B cell (primary cell): ENCODE results near the gene FABP3. TPM values are rescaled to one million over a fixed set of nuclear protein-coding genes. Genes with fewer than 3 reads are reported as not detected.

ENCODE experiments used
- ATAC-seq: fragments of 200-7000 bp; cut with Tn5 transposase; one replicate; pipeline ENCODE4 v1.10.0; 2021; ENCODE audit warnings: low read depth, mild to moderate bottlenecking, moderate number of reproducible peaks, moderate library complexity
- CTCF ChIA-PET: fragments of 350-600 bp; sonication (Branson Sonifier 250); formaldehyde crosslinking; loops from one replicate; lab custom pipeline; 2021; ENCODE audit warnings: antibody characterized with exemption, inconsistent platforms; lab: Charles Lee
- POLR2A ChIA-PET: fragments of 350-600 bp; sonication (Branson Sonifier 250); formaldehyde crosslinking; loops from one replicate; lab custom pipeline; 2021; ENCODE audit warnings: antibody characterized with exemption; lab: Charles Lee
- DNase-seq: peaks from one replicate; pipeline ENCODE4 v3.0.0; 2013
- H2AFZ ChIP-seq: 2 replicates; pipeline ENCODE4 v1.6.1; 2012; ENCODE audit warnings: mild to moderate bottlenecking, low read depth, low read length; ENCODE audit not compliant: insufficient read depth, poor library complexity, severe bottlenecking
- H3K27ac ChIP-seq, 2 donors: 1 replicate in 1 of 2; 2 replicates in 1 of 2; pipeline ENCODE4 v1.5.1; 2012 to 2013; ENCODE audit warnings: low read length in 2 of 2, mild to moderate bottlenecking in 2 of 2, moderate library complexity in 1 of 2
- H3K27me3 ChIP-seq, 4 experiments: fragments of 200-600 bp in 1 of 4; sonication (generic) in 1 of 4; replicated peaks in 1 of 4; 1 replicate in 2 of 4; 2 replicates in 2 of 4; pipeline versions ENCODE4 v1.6.1 to v1.7.0; 2013 to 2016; ENCODE audit warnings: low read length in 3 of 4, mild to moderate bottlenecking in 2 of 4, mixed read lengths in 1 of 4, moderate library complexity in 1 of 4; ENCODE audit not compliant: insufficient read depth in 4 of 4, control insufficient read depth in 3 of 4; ENCODE audit errors: control extremely low read depth in 1 of 4
- H3K36me3 ChIP-seq, 2 experiments: replicated peaks in 1 of 2; 1 replicate in 1 of 2; 2 replicates in 1 of 2; pipeline versions ENCODE4 v1.6.1 to v1.7.1; 2013; ENCODE audit warnings: low read length in 1 of 2; ENCODE audit not compliant: insufficient read depth in 2 of 2, control insufficient read depth in 1 of 2; ENCODE audit errors: control extremely low read depth in 1 of 2, extremely low read depth in 1 of 2
- H3K4me1 ChIP-seq, 2 donors: fragments of 200-600 bp in 1 of 2; sonication (generic) in 1 of 2; 1 replicate in 1 of 2; 2 replicates in 1 of 2; pipeline versions ENCODE4 v1.5.1 to v1.6.1; 2013 to 2017; ENCODE audit warnings: low read length in 2 of 2; ENCODE audit not compliant: control insufficient read depth in 2 of 2, insufficient read depth in 2 of 2
- H3K4me2 ChIP-seq: replicated peaks from 2 replicates; pipeline ENCODE3; 2012; ENCODE audit warnings: mild to moderate bottlenecking, low read depth, low read length; ENCODE audit not compliant: poor library complexity, severe bottlenecking
- H3K4me3 ChIP-seq, 5 experiments: fragments of 200-600 bp in 1 of 5; sonication (generic) in 1 of 5; 1 replicate in 3 of 5; 2 replicates in 2 of 5; pipeline versions ENCODE4 v1.5.1 to v1.7.0; 2011 to 2016; ENCODE audit warnings: low read length in 4 of 5, mild to moderate bottlenecking in 4 of 5, low read depth in 2 of 5, control low read depth in 1 of 5, moderate library complexity in 1 of 5; ENCODE audit not compliant: insufficient read depth in 1 of 5; ENCODE audit errors: control extremely low read depth in 1 of 5, extremely low read depth in 1 of 5
- H3K79me2 ChIP-seq: fragments of 200-600 bp; sonication (generic); one replicate; pipeline ENCODE4 v1.6.0; 2016; ENCODE audit warnings: low read length; ENCODE audit not compliant: control insufficient read depth, insufficient read depth
- H3K9ac ChIP-seq: fragments of 200-600 bp; sonication (generic); 2 replicates; pipeline ENCODE4 v1.6.1; 2017; ENCODE audit warnings: mild to moderate bottlenecking, low read length, moderate library complexity
- H3K9me3 ChIP-seq, 3 donors: one replicate each; pipeline versions ENCODE4 v1.6.1 to v1.7.1; 2013; ENCODE audit warnings: low read length in 2 of 3; ENCODE audit not compliant: control insufficient read depth in 2 of 3, insufficient read depth in 1 of 3; ENCODE audit errors: control extremely low read depth in 1 of 3
- H4K20me1 ChIP-seq: 2 replicates; pipeline ENCODE4 v1.6.0; 2012; ENCODE audit warnings: mild to moderate bottlenecking, low read length; ENCODE audit not compliant: insufficient read depth, control insufficient read depth, poor library complexity, severe bottlenecking
- H3K27ac Mint-ChIP-seq: one replicate; pipeline ENCODE4 v1.8.0; 2021; ENCODE audit warnings: mixed read lengths
- H3K27me3 Mint-ChIP-seq: one replicate; pipeline ENCODE4 v1.8.0; 2021; ENCODE audit warnings: mixed read lengths
- H3K4me1 Mint-ChIP-seq: one replicate; pipeline ENCODE4 v1.8.0; 2021; ENCODE audit warnings: mixed read lengths
- H3K4me3 Mint-ChIP-seq: one replicate; pipeline ENCODE4 v1.8.0; 2021; ENCODE audit warnings: mixed read lengths
- H3K9me3 Mint-ChIP-seq: one replicate; pipeline ENCODE4 v1.8.0; 2022; ENCODE audit warnings: mixed read lengths; ENCODE audit not compliant: insufficient read depth
- EZH2 ChIP-seq: IDR thresholded peaks from 2 replicates; pipeline ENCODE4 v1.6.1; 2012; ENCODE audit warnings: borderline replicate concordance, low read depth, mild to moderate bottlenecking, moderate library complexity, low read length; ENCODE audit not compliant: insufficient read depth, poor library complexity, severe bottlenecking
- WGBS: methylation state at CpG from one replicate; pipeline ENCODE4 v1.1.5; 2013; ENCODE audit warnings: missing lambda C conversion rate; ENCODE audit not compliant: insufficient coverage; 5-methylcytosine and 5-hydroxymethylcytosine counted together
- intact Hi-C: fragments of 100-400 bp; cut with micrococcal nuclease; formaldehyde crosslinking; loops from one replicate; pipeline ENCODE4 v1.10.0; 2022
- polyA plus RNA-seq: library from polyadenylated mRNA; depleted of rRNA; stranded (reverse); fragments of >200 nt; gene quantifications from 2 replicates; pipeline ENCODE4 v1.2.3, GENCODE V29; 2012
- total RNA-seq, 2 donors: library from RNA; stranded (reverse); fragments of 120-200 nt in 1 of 2; gene quantifications; 1 replicate in 1 of 2; 2 replicates in 1 of 2; pipeline versions ENCODE4 v1.2.3 to v1.2.4, GENCODE V29; 2013 to 2022
- TF ChIP-seq, protein P1 (sequence below): fragments of 200-600 bp; IDR thresholded peaks from one replicate; pipeline ENCODE4 v1.8.0; 2022; ENCODE audit warnings: antibody characterized with exemption, mild to moderate bottlenecking

Gene FABP3
- total and polyA plus RNA-seq, 2 donors (not counting 1 experiment from before 2014, with no cell fraction given), result not detected

DNA sequence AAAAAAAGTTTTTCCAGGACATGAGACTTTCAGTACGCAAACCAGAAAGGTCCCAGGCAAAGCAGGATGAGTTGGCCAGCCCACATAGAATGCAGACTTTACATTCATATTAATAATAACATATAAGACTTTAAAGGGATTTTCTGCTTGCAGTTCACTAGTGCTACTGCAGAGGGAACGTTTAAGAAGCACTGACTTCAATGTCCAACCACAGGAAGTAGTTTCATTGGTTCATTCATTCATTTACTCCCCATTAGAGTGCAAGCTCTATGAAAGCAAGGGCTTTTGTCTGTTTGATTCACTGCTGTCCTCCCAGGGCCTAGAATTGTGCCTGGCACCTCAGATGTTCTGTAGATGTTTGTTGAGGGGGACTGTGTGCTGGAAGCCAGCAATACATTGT lies 28.4 kb upstream of the FABP3 start:
- ChIA-PET POLR2A (no interaction called here), CTCF (no interaction called here)
- no peaks in the 10 kb centered on the region for H3K9me3 Mint-ChIP-seq
- H2AFZ ChIP-seq, result no peak overlapping the region
- no peaks in the 10 kb centered on the region for H3K79me2 ChIP-seq
- no peak overlapping the region for H3K4me2 ChIP-seq
- no peak overlapping the region for H3K4me3 Mint-ChIP-seq
- no peaks in the 10 kb centered on the region for H4K20me1 ChIP-seq
- WGBS, result 83% methylated on average over 1 of the region's 2 CpGs
- H3K27me3 ChIP-seq, result no peaks in the 10 kb centered on the region
- H3K9me3 ChIP-seq, result no peaks in the 10 kb centered on the region
- H3K27ac ChIP-seq, result no peak overlapping the region
- H3K4me3 ChIP-seq, result no peak overlapping the region
- H3K36me3 ChIP-seq, result no peaks in the 10 kb centered on the region
- peaks cover 4% of the 10 kb centered on the region for H3K27me3 Mint-ChIP-seq
- no peaks in the 10 kb centered on the region for H3K4me1 Mint-ChIP-seq
- H3K4me1 ChIP-seq, result no peaks in the 10 kb centered on the region
- DNase-seq (no peak), ATAC-seq (no peak)
- TF ChIP-seq EZH2, result no peak
- intact Hi-C loops, result no loop called here
- no peak overlapping the region for H3K9ac ChIP-seq
- H3K27ac Mint-ChIP-seq, result no peak overlapping the region

DNA sequence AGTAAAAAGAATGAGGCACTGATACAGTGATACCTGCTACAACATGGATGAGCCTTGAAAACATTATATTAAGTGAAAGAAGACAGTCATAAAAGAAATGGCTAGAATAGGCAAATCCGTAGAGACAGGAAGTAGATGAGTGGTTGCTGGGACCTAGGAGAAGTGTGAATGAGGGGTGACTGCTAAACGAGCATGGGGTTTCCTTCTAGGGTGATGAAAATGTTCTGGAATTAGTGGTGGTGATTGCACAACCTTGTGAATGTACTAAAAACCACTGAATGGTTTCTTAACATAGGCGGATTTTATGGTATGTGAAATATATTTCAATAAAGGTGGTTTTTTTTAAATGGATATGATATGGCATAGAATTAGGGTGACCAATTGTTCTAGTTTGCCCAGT lies 27.5 kb upstream of the FABP3 start:
- Mint-ChIP-seq H3K9me3 (no peaks in the 10 kb centered on the region), H3K27ac (no peak overlapping the region), H3K4me1 (peaks cover 1% of the 10 kb centered on the region), H3K27me3 (peaks cover 4% of the 10 kb centered on the region), H3K4me3 (no peak overlapping the region)
- intact Hi-C loops, result no loop called here
- POLR2A ChIA-PET, result no interaction called here
- Histone ChIP-seq H3K4me3 (no peak overlapping the region), H2AFZ (no peak overlapping the region), H3K9ac (no peak overlapping the region), H3K9me3 (no peaks in the 10 kb centered on the region), H4K20me1 (no peaks in the 10 kb centered on the region), H3K27ac (no peak overlapping the region), H3K4me2 (no peak overlapping the region), H3K79me2 (no peaks in the 10 kb centered on the region), H3K36me3 (no peaks in the 10 kb centered on the region), H3K4me1 (no peaks in the 10 kb centered on the region), H3K27me3 (no peaks in the 10 kb centered on the region)
- 42% methylated on average over 3 of the region's 3 CpGs for WGBS
- no peak for DNase-seq
- TF ChIP-seq, protein P1, sequence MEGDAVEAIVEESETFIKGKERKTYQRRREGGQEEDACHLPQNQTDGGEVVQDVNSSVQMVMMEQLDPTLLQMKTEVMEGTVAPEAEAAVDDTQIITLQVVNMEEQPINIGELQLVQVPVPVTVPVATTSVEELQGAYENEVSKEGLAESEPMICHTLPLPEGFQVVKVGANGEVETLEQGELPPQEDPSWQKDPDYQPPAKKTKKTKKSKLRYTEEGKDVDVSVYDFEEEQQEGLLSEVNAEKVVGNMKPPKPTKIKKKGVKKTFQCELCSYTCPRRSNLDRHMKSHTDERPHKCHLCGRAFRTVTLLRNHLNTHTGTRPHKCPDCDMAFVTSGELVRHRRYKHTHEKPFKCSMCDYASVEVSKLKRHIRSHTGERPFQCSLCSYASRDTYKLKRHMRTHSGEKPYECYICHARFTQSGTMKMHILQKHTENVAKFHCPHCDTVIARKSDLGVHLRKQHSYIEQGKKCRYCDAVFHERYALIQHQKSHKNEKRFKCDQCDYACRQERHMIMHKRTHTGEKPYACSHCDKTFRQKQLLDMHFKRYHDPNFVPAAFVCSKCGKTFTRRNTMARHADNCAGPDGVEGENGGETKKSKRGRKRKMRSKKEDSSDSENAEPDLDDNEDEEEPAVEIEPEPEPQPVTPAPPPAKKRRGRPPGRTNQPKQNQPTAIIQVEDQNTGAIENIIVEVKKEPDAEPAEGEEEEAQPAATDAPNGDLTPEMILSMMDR, result no peak
- TF ChIP-seq EZH2, result no peak
- ATAC-seq, result no peak
- CTCF ChIA-PET, result no interaction called here
